ENCODE measurements around the gene MEGF10. TPM values are rescaled to one million over a fixed set of nuclear protein-coding genes. Genes with fewer than 3 reads are reported as not detected.

Gene MEGF10
- polyA plus RNA-seq, 1 donor from 2014 or later, result 0.05 TPM

GRCh38 chr5:127281609-127282008 lies 9.0 kb upstream of the MEGF10 start:
- Histone ChIP-seq H2AFZ (ENCODE audit: low read depth, low read length) (no peak overlapping the region), H3K4me3 (ENCODE audit: low read length) (no peak overlapping the region), H3K27me3 (ENCODE audit: insufficient read depth, low read depth, low read length) (no peaks in the 10 kb centered on the region), H3K4me2 (ENCODE audit: low read length) (no peak overlapping the region), H3K27ac (ENCODE audit: low read length) (no peak overlapping the region), H4K20me1 (ENCODE audit: insufficient read depth) (no peaks in the 10 kb centered on the region), H3K9ac (ENCODE audit: low read length) (no peak overlapping the region), H3K36me3 (ENCODE audit: insufficient read depth, low read length) (no peaks in the 10 kb centered on the region), H3K79me2 (replicated peaks; ENCODE audit: insufficient read depth, low read length) (no peaks in the 10 kb centered on the region), H3F3A (ENCODE audit: insufficient read depth, low read length, poor library complexity, severe bottlenecking) (no peaks in the 10 kb centered on the region), H3K9me2 (ENCODE audit: insufficient read depth, low read length) (no peaks in the 10 kb centered on the region), H3K9me3 (ENCODE audit: low read length) (no peaks in the 10 kb centered on the region)
- TF ChIP-seq, protein P1, sequence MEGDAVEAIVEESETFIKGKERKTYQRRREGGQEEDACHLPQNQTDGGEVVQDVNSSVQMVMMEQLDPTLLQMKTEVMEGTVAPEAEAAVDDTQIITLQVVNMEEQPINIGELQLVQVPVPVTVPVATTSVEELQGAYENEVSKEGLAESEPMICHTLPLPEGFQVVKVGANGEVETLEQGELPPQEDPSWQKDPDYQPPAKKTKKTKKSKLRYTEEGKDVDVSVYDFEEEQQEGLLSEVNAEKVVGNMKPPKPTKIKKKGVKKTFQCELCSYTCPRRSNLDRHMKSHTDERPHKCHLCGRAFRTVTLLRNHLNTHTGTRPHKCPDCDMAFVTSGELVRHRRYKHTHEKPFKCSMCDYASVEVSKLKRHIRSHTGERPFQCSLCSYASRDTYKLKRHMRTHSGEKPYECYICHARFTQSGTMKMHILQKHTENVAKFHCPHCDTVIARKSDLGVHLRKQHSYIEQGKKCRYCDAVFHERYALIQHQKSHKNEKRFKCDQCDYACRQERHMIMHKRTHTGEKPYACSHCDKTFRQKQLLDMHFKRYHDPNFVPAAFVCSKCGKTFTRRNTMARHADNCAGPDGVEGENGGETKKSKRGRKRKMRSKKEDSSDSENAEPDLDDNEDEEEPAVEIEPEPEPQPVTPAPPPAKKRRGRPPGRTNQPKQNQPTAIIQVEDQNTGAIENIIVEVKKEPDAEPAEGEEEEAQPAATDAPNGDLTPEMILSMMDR (IDR thresholded peaks at IDR 0.05; ENCODE audit: poor library complexity, severe bottlenecking), result no peak
- TF ChIP-seq TAF1 (IDR thresholded peaks at IDR 0.05; ENCODE audit: low read depth), result no peak
- no peak for TF ChIP-seq MXI1 (conservative IDR thresholded peaks at IDR 0.05; ENCODE audit: poor library complexity, severe bottlenecking)

- Histone ChIP-seq H3K27me3 (ENCODE audit: insufficient read depth, low read depth, low read length) (peaks cover 28% of the 10 kb centered on the region), H4K20me1 (ENCODE audit: insufficient read depth) (no peaks in the 10 kb centered on the region), H3K4me3 (ENCODE audit: low read length) (no peak overlapping the region), H3K4me2 (ENCODE audit: low read length) (no peak overlapping the region), H3F3A (ENCODE audit: insufficient read depth, low read length, poor library complexity, severe bottlenecking) (no peaks in the 10 kb centered on the region), H3K9me3 (ENCODE audit: low read length) (no peaks in the 10 kb centered on the region), H3K9ac (ENCODE audit: low read length) (no peak overlapping the region), H3K36me3 (ENCODE audit: insufficient read depth, low read length) (no peaks in the 10 kb centered on the region), H3K9me2 (ENCODE audit: insufficient read depth, low read length) (no peaks in the 10 kb centered on the region), H3K27ac (ENCODE audit: low read length) (no peak overlapping the region), H2AFZ (ENCODE audit: low read depth, low read length) (no peak overlapping the region), H3K79me2 (replicated peaks; ENCODE audit: insufficient read depth, low read length) (no peaks in the 10 kb centered on the region)
- TF ChIP-seq, protein P2, sequence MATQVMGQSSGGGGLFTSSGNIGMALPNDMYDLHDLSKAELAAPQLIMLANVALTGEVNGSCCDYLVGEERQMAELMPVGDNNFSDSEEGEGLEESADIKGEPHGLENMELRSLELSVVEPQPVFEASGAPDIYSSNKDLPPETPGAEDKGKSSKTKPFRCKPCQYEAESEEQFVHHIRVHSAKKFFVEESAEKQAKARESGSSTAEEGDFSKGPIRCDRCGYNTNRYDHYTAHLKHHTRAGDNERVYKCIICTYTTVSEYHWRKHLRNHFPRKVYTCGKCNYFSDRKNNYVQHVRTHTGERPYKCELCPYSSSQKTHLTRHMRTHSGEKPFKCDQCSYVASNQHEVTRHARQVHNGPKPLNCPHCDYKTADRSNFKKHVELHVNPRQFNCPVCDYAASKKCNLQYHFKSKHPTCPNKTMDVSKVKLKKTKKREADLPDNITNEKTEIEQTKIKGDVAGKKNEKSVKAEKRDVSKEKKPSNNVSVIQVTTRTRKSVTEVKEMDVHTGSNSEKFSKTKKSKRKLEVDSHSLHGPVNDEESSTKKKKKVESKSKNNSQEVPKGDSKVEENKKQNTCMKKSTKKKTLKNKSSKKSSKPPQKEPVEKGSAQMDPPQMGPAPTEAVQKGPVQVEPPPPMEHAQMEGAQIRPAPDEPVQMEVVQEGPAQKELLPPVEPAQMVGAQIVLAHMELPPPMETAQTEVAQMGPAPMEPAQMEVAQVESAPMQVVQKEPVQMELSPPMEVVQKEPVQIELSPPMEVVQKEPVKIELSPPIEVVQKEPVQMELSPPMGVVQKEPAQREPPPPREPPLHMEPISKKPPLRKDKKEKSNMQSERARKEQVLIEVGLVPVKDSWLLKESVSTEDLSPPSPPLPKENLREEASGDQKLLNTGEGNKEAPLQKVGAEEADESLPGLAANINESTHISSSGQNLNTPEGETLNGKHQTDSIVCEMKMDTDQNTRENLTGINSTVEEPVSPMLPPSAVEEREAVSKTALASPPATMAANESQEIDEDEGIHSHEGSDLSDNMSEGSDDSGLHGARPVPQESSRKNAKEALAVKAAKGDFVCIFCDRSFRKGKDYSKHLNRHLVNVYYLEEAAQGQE (IDR thresholded peaks at IDR 0.05; ENCODE audit: borderline replicate concordance), result no peak
- TF ChIP-seq EZH2 (IDR thresholded peaks at IDR 0.05; ENCODE audit: borderline replicate concordance, insufficient read depth, low read length, poor library complexity, severe bottlenecking) (no peak), TAF1 (IDR thresholded peaks at IDR 0.05; ENCODE audit: low read depth) (no peak), SMC3 (conservative IDR thresholded peaks at IDR 0.05; ENCODE audit: poor library complexity) (no peak), EP300 (conservative IDR thresholded peaks at IDR 0.05; ENCODE audit: poor library complexity, severe bottlenecking) (no peak), POLR2AphosphoS5 (IDR thresholded peaks at IDR 0.05) (no peak)
Measured at GRCh38 chr5:127288676-127289075, 1.9 kb upstream of the MEGF10 start.

Measured in neural cell (in vitro differentiated cells).